Forelimb muscle (tissue), 1 donor: ENCODE measurements around the gene SNX10. TPM values are rescaled to one million over a fixed set of nuclear protein-coding genes. Genes with fewer than 3 reads are reported as not detected.
"Not testable (repeated sequence)": the region's sequence is repeated elsewhere in the genome, so short reads cannot be mapped to it uniquely, and the experiment has no call there.

Experiments used
- DNase-seq: peaks from one replicate; pipeline ENCODE4 v3.0.0-alpha.2; 2013; ENCODE audit warnings: low read depth
- polyA plus RNA-seq: library from polyadenylated mRNA; unstranded; fragments of 120-200 nt; gene quantifications from one replicate; pipeline ENCODE4 v1.2.1, GENCODE V29; 2013; ENCODE audit not compliant: insufficient read length

Gene SNX10
- 2.2 TPM for polyA plus RNA-seq

- no peak for DNase-seq
Observed at GRCh38 chr7:26291699-26292538, at the start of gene SNX10. SNX10 (plus strand) TSS chr7:26291862; CDS start chr7:26346443, 54,581 bp downstream.

GRCh38 chr7:26245150-26245549 lies 46.5 kb upstream of the SNX10 start:
- no peak for DNase-seq

- DNase-seq: no peak
Observed at GRCh38 chr7:26250239-26250638, 41.4 kb upstream of the SNX10 start.

- not testable (repeated sequence) for DNase-seq
Observed at GRCh38 chr7:26261866-26262265, 29.8 kb upstream of the SNX10 start.

- DNase-seq: no peak
Observed at GRCh38 chr7:26265065-26265464, 26.6 kb upstream of the SNX10 start.

GRCh38 chr7:26265499-26266075 lies 26.1 kb upstream of the SNX10 start:
- no peak for DNase-seq

- DNase-seq: no peak
Observed at GRCh38 chr7:26267601-26268166, 24.0 kb upstream of the SNX10 start.

- no peak for DNase-seq
Observed at GRCh38 chr7:26275213-26275612, 16.4 kb upstream of the SNX10 start.

GRCh38 chr7:26278770-26279169 lies 12.9 kb upstream of the SNX10 start:
- DNase-seq: no peak

GRCh38 chr7:26279405-26279804 lies 12.3 kb upstream of the SNX10 start:
- no peak for DNase-seq

GRCh38 chr7:26280097-26280496 lies 11.6 kb upstream of the SNX10 start:
- DNase-seq: no peak

GRCh38 chr7:26280723-26281122 lies 10.9 kb upstream of the SNX10 start:
- no peak for DNase-seq

GRCh38 chr7:26284477-26284876 lies 7.2 kb upstream of the SNX10 start:
- no peak for DNase-seq

- DNase-seq: no peak
Observed at GRCh38 chr7:26284995-26285632, 6.5 kb upstream of the SNX10 start.

- DNase-seq: no peak
Observed at GRCh38 chr7:26286157-26286556, 5.5 kb upstream of the SNX10 start.

GRCh38 chr7:26288126-26288525 lies 3.5 kb upstream of the SNX10 start:
- DNase-seq: not testable (repeated sequence)

- DNase-seq: no peak
Observed at GRCh38 chr7:26291251-26291650, 411 bp upstream of the SNX10 start.

- no peak for DNase-seq
Observed at GRCh38 chr7:26292768-26293560, 1.3 kb downstream of the SNX10 start.

GRCh38 chr7:26293569-26294308 lies 2.1 kb downstream of the SNX10 start:
- no peak for DNase-seq

GRCh38 chr7:26295015-26295414 lies 3.4 kb downstream of the SNX10 start:
- DNase-seq: no peak

GRCh38 chr7:26295586-26295985 lies 3.9 kb downstream of the SNX10 start:
- no peak for DNase-seq
